Limb (tissue), 2 donors: ENCODE measurements around the gene CDKN2B.
"Not testable (repeated sequence)": the region's sequence is repeated elsewhere in the genome, so short reads cannot be mapped to it uniquely, and the experiment has no call there.

Source experiments
- DNase-seq, 2 donors: peaks; one replicate each; pipeline ENCODE4 v3.0.0-alpha.2; 2016; ENCODE audit errors: extremely low spot score in 2 of 2

Gene CDKN2B

GRCh38 chr9:22008717-22009505 is at the start of gene CDKN2B:
Gene CDKN2B, minus strand, starts transcription at chr9:22009305. Its CDS starts 352 bp downstream, at chr9:22008953.
- DNase-seq = peak; percentile 76 to 90

GRCh38 chr9:22057972-22058371 is 48.9 kb upstream of the CDKN2B start:
- DNase-seq = not testable (repeated sequence)

- DNase-seq = no peak
These were observed 47.3 kb upstream of the CDKN2B start for GRCh38 chr9:22056402-22056801.

- no peak for DNase-seq
These were observed 46.0 kb upstream of the CDKN2B start for GRCh38 chr9:22055090-22055489.

- no peak for DNase-seq
These were observed 45.4 kb upstream of the CDKN2B start for GRCh38 chr9:22054529-22054928.

- no peak for DNase-seq
These were observed 45.0 kb upstream of the CDKN2B start for GRCh38 chr9:22054076-22054475.

GRCh38 chr9:22053178-22053577 is 44.1 kb upstream of the CDKN2B start:
- DNase-seq = no peak

- DNase-seq = no peak
These were observed 43.4 kb upstream of the CDKN2B start for GRCh38 chr9:22052376-22052945.

- no peak for DNase-seq
These were observed 41.8 kb upstream of the CDKN2B start for GRCh38 chr9:22050924-22051323.

- no peak for DNase-seq
These were observed 40.3 kb upstream of the CDKN2B start for GRCh38 chr9:22049411-22049810.

GRCh38 chr9:22047596-22047995 is 38.5 kb upstream of the CDKN2B start:
- DNase-seq = no peak

- no peak for DNase-seq
These were observed 37.3 kb upstream of the CDKN2B start for GRCh38 chr9:22046243-22046885.

- no peak for DNase-seq
These were observed 36.3 kb upstream of the CDKN2B start for GRCh38 chr9:22045423-22045822.

- no peak for DNase-seq
These were observed 35.5 kb upstream of the CDKN2B start for GRCh38 chr9:22044583-22044982.

- DNase-seq = no peak
These were observed 34.8 kb upstream of the CDKN2B start for GRCh38 chr9:22043928-22044327.

- DNase-seq = no peak
These were observed 32.7 kb upstream of the CDKN2B start for GRCh38 chr9:22041775-22042174.

GRCh38 chr9:22041344-22041743 is 32.2 kb upstream of the CDKN2B start:
- DNase-seq = no peak

- DNase-seq = no peak
These were observed 31.7 kb upstream of the CDKN2B start for GRCh38 chr9:22040760-22041159.

GRCh38 chr9:22039258-22039657 is 30.2 kb upstream of the CDKN2B start:
- DNase-seq = no peak

- no peak for DNase-seq
These were observed 29.0 kb upstream of the CDKN2B start for GRCh38 chr9:22037954-22038690.

- DNase-seq = no peak
These were observed 27.9 kb upstream of the CDKN2B start for GRCh38 chr9:22036866-22037626.
